Measurements from ENCODE around the gene ETV4.

The ETV4 gene

DNA sequence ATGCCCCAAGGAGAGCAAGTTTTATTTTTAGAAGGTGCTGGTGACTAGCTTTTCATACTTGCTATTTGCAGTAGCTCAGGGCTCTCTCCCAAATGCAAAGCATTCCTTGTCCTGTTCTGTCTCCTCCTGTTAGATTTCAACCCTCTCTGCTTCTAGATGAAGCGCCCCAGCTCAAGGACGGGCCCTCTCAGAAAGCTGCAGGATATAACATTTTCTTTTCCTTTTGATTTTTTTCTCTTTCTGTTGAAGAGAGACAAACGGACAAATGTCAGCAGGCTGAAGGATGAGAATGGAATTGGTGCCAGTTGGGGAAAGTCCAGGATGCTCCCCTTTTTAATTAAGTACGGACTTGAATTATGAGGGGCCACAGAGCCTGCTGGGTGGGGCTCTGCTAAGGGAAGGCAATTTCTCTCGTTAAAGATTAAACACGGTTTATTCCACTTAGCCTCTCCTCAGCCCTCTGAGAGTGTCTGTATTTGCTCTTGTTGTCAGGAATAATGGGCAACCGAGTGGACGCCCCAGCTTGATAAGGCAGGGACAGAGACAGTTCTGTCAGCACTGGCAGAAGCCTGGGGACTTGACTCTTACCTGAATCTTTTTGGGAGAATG lies 6.2 kb upstream of the ETV4 start:
- H3K27ac ChIP-seq: no peak overlapping the region
- no peak overlapping the region for H3K4me3 ChIP-seq (ENCODE audit: low read depth in 1 of 2, low read length in 1 of 2)
- H3K9me3 ChIP-seq: no peaks in the 10 kb centered on the region
- TF ChIP-seq, protein P1, sequence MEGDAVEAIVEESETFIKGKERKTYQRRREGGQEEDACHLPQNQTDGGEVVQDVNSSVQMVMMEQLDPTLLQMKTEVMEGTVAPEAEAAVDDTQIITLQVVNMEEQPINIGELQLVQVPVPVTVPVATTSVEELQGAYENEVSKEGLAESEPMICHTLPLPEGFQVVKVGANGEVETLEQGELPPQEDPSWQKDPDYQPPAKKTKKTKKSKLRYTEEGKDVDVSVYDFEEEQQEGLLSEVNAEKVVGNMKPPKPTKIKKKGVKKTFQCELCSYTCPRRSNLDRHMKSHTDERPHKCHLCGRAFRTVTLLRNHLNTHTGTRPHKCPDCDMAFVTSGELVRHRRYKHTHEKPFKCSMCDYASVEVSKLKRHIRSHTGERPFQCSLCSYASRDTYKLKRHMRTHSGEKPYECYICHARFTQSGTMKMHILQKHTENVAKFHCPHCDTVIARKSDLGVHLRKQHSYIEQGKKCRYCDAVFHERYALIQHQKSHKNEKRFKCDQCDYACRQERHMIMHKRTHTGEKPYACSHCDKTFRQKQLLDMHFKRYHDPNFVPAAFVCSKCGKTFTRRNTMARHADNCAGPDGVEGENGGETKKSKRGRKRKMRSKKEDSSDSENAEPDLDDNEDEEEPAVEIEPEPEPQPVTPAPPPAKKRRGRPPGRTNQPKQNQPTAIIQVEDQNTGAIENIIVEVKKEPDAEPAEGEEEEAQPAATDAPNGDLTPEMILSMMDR (IDR thresholded peaks at IDR 0.05): no peak
- H3K4me1 ChIP-seq (ENCODE audit: control insufficient read depth in 1 of 2, insufficient read depth in 1 of 2, low read depth in 1 of 2, low read length in 1 of 2): peaks cover 6 to 7% of the 10 kb centered on the region in 2 experiments
- H3K27me3 ChIP-seq: peaks cover 82% of the 10 kb centered on the region
- H3K36me3 ChIP-seq: no peaks in the 10 kb centered on the region

DNA sequence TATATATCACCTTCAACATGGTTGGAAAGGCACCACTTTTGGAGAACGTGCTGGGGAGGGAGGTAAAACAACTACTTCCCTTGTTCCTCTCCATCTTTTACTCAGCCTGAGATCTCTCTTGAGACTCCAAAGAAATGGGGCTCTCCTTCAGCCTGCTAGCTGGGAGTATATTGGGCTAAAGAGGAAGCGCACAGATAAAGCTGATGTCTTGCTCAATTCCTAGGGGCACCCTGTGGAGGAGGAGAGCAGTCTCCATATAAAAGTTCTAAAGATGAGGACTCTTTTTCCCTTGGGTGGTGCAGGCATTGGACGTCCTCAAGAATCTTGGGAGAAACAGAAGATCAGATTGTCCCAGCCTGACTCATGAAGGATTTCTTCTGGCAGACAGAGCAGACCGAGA lies 4.6 kb upstream of the ETV4 start:
- no peaks in the 10 kb centered on the region for H3K36me3 ChIP-seq
- H3K27ac ChIP-seq: no peak overlapping the region
- H3K9me3 ChIP-seq: no peaks in the 10 kb centered on the region
- no peak overlapping the region for H3K4me3 ChIP-seq (ENCODE audit: low read depth in 1 of 2, low read length in 1 of 2)
- H3K4me1 ChIP-seq (ENCODE audit: control insufficient read depth in 1 of 2, insufficient read depth in 1 of 2, low read depth in 1 of 2, low read length in 1 of 2): peaks cover 10 to 14% of the 10 kb centered on the region in 2 experiments
- TF ChIP-seq, protein P1 (IDR thresholded peaks at IDR 0.05): no peak
- peaks cover 98% of the 10 kb centered on the region for H3K27me3 ChIP-seq

DNA sequence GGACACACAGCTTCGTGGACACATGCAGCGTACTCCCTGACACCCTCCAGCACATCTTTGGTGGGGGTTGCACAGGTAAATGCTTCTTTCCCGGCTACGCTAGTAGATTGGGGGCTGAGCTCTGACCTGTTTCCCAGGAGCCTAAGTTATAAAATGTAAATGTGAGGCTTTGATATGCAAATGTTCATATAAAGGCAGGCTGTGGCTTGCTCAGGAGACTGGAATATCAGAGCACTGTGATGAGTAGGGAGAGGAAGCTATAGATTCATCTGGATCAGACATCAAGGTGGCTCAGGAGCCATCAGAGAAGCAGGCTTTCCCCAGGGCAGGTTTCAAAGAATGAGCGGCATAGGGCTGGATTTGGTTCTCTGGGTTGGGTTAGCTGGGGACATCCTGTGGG lies 3.4 kb upstream of the ETV4 start:
- peaks cover 98% of the 10 kb centered on the region for H3K27me3 ChIP-seq
- no peak overlapping the region for H3K4me3 ChIP-seq (ENCODE audit: low read depth in 1 of 2, low read length in 1 of 2)
- no peak overlapping the region for H3K27ac ChIP-seq
- peaks cover 14 to 24% of the 10 kb centered on the region in 2 experiments for H3K4me1 ChIP-seq (ENCODE audit: control insufficient read depth in 1 of 2, insufficient read depth in 1 of 2, low read depth in 1 of 2, low read length in 1 of 2)
- H3K9me3 ChIP-seq: no peaks in the 10 kb centered on the region
- H3K36me3 ChIP-seq: no peaks in the 10 kb centered on the region
- TF ChIP-seq, protein P1 (IDR thresholded peaks at IDR 0.05): no peak

DNA sequence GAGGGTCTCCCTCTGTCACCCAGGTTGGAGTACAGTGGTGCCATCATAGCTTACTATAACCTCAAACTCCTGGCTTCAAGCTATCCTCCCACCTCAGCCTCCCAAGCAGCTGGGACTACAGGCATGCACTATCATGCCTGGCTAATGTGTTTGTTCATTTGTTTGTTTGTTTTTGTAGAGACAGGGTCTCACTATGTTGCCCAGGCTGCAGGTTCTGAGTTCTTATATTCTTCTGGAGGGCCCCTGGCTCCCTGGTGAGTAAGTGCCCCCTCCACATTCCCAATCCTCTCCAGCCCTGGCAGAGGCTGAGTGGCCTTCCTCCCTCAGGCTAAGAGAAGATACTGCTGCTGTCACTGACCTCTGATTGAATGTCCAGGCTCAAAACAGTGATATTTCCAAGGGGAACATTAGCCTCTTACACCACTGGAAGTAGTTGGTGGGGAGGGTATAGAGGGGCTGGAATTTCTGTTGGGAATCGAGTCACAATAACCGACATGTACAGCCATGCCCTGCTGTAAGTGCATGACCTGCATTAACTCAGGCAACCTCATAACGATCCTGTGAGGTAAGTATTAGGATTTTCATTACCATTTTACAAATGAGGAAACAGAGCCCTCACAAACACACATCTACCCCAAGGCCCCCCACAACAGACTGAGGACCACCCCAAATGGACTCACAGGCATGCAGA lies 2.7 kb upstream of the ETV4 start:
- Histone ChIP-seq H3K4me1 (ENCODE audit: control insufficient read depth in 1 of 2, insufficient read depth in 1 of 2, low read depth in 1 of 2, low read length in 1 of 2) (peaks cover 14 to 24% of the 10 kb centered on the region in 2 experiments), H3K27me3 (peaks cover 98% of the 10 kb centered on the region), H3K9me3 (no peaks in the 10 kb centered on the region), H3K27ac (no peak overlapping the region), H3K4me3 (ENCODE audit: low read depth in 1 of 2, low read length in 1 of 2) (no peak overlapping the region), H3K36me3 (no peaks in the 10 kb centered on the region)
- TF ChIP-seq, protein P1 (IDR thresholded peaks at IDR 0.05): no peak

DNA sequence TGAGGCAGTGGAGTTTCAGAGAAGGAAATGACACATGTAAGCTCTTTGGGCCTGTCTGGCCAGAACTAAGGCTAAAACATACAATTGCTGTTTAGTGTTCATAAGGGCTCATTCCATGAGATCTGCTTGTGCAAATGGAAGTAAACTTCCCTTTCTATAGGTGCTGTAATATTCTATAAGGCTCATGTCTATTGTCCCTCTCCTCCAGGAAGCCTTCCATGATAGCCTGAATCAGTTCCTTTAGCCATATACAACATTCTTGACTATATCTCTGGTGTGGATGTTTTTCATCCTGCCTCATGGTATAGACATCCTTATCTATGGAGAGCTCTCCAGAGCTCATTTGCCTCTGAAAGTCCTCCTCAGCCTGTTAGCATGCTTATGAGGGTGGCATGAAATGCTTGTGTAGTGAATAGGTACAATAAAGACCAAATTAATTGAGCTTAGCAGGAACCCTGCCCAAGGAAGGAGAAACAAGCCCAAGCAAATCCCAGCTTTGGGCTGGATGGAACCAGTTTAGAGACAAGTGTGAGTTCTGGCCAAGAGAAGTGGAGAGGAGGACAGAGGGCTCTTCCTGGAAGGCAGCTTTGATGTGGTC lies 1.6 kb upstream of the ETV4 start:
- H3K4me3 ChIP-seq (ENCODE audit: low read depth in 1 of 2, low read length in 1 of 2): no peak overlapping the region
- no peak overlapping the region for H3K27ac ChIP-seq
- H3K27me3 ChIP-seq: peaks cover 98% of the 10 kb centered on the region
- no peaks in the 10 kb centered on the region for H3K9me3 ChIP-seq
- H3K36me3 ChIP-seq: no peaks in the 10 kb centered on the region
- H3K4me1 ChIP-seq (ENCODE audit: control insufficient read depth in 1 of 2, insufficient read depth in 1 of 2, low read depth in 1 of 2, low read length in 1 of 2): peaks cover 14 to 24% of the 10 kb centered on the region in 2 experiments
- TF ChIP-seq, protein P1 (IDR thresholded peaks at IDR 0.05): no peak
